ENCODE measurements around the gene API5.

The API5 gene

DNA sequence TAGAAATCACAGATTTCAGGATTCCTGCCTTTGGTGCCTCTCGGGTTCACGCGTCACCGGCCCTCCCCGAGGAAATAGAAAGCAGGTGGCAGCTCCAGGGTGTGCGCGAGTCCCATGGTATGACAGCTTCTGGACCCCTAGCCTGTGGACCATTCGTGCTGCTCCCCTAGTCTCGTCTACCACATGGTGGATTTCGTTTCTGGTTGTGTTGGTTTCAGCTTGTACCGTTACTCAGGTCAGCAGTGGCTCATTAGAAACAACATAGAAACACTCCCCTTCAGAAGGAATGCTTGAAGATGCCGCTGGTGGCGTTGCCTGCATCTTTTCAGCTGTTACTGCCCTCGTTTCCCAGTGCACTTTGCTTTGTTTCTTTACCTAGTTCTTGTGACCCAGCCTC, 47.6 kb downstream of the API5 start:
- peak in 1 of 3 experiments; percentile 3 for DNase-seq (ENCODE audit: low read depth in 3 of 3)

DNA sequence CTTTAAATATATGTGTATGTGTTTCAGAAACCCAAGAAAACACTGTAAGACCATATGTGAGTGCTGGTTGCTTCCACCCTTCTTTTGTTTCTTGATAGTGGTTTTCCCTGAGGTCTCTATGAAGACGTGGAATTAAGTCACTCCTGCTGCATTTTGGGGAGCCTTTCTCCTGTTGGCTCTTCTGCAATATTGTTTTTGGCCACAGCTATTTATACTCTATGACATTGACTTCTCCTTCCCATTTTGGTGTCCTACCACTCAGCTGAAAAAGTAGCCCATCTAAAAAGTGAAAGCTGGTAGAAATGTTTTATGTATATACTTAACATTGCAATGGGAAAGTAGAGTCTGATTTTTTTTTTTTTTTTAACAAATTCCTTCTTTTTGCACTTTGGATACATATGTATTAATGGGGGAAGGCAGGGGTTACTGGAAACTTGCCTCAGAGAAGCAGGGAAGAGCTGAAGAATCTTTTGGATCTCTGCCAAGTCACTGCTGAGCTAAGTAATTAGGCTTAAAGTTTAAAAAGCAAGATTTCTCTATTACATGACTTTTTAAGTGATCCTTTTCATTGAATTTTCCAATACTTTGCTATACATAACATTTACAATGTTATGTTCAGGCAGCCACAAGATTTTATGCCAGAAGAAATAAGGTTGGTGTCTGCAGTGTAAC, 48.7 kb downstream of the API5 start:
- DNase-seq (ENCODE audit: low read depth in 3 of 3) = no peak

GRCh38 chr11:43366677-43367076, 54.9 kb downstream of the API5 start:
- no peak for DNase-seq (ENCODE audit: low read depth in 3 of 3)

GRCh38 chr11:43367382-43368178, 55.8 kb downstream of the API5 start:
- DNase-seq (ENCODE audit: low read depth in 3 of 3) = no peak

- no peak for DNase-seq (ENCODE audit: low read depth in 3 of 3)
Measured at GRCh38 chr11:43376065-43376464, 64.3 kb downstream of the API5 start.

DNA sequence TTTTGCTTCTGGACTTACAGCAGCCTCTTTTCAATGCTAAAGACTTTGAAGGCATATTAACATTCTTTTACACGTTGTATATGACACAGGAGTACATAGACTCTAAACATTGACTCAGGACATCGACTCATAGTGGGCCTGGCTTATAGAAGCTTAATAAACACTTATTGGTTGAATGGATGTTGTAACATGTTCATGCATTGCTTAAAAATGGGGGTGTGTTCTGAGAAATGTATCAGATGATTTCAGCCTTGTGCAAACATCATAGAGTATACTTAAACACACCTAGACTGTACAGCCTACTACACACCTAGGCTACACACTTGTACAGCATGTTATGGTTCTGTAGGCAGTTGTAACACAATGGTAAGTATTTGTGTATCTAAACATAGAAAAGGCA, 64.8 kb downstream of the API5 start:
- no peak for DNase-seq (ENCODE audit: low read depth in 3 of 3)

GRCh38 chr11:43377389-43377788, 65.6 kb downstream of the API5 start:
- DNase-seq (ENCODE audit: low read depth in 3 of 3) = no peak

DNA sequence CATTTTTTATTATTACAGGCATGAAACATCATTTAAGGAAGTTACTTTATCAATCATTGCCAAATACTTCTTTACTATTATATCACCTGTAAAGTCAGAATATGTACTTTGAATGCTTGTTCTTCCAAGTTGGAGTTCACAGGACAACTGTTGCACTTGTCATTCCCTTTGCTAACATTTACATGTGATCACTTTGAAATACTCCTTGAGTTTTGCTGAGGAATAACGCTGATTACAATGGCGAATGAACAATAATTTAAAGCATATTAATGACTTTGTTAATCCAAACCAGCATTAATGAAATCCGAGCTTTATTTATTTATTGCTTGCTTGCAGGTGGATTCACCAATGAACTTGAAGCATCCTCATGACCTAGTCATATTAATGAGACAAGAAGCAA, 67.1 kb downstream of the API5 start:
- no peak for DNase-seq (ENCODE audit: low read depth in 3 of 3)

- DNase-seq (ENCODE audit: low read depth in 3 of 3) = no peak
Measured at GRCh38 chr11:43381802-43382201, 70.0 kb downstream of the API5 start.

- DNase-seq (ENCODE audit: low read depth in 3 of 3) = no peak
Measured at GRCh38 chr11:43382614-43383013, 70.8 kb downstream of the API5 start.

DNA sequence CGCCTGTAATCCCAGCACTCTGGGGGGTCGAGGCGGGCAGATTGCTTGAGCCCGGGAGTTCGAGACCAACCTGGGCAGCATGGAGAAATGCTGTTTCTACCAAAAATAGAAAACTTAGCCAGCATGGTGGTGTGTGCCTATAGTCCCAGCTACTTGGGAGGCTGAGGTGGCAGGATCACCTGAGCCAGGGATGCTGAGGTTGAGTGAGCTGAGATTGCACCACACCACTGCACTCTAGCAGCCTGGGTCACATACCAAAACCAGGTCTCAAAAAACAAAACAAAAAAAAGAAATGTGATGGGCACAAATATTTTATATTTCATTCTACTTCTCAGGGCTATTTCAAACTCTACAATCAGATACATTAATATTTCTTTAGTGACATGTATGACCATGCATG, 72.6 kb downstream of the API5 start:
- DNase-seq (ENCODE audit: low read depth in 3 of 3) = no peak

- DNase-seq (ENCODE audit: low read depth in 3 of 3) = no peak
Measured at GRCh38 chr11:43392713-43393112, 80.9 kb downstream of the API5 start.

DNA sequence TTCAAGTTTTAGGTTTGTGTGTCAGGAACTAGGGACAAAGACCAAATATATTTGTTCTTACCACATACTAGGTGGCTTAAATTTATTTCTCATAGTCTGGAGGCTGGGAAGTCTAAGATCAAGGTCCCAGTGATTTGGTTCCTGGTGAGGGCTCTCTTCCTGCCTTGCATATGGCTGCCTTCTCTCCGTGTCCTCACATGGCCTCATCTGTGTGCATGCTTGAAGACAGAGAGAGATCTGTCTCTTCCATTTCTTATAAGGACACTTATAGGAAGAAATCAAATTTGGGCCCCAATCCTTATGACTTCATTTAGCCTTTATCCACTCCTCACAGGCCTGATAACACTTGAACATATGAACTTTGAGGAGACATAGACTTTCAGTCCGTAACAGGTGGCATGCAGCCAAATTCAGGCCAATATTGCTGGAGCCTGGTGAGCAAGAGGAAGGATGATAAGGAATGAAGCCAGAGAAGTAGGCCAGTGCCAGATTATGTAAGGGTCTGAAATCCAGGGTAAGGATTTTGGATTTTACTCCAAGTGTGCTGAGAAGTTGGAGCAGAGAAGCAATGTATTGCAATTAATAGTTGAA, 82.1 kb downstream of the API5 start:
- no peak for DNase-seq (ENCODE audit: low read depth in 3 of 3)

Data from stimulated activated CD4-positive, alpha-beta T cell treated with anti-CD3 and anti-CD28 coated beads, TNF-alpha, amount 100 ng/mL, for 24 hours (primary cell).